ENCODE data around the gene ITPK1. TPM values are rescaled to one million over a fixed set of nuclear protein-coding genes. Genes with fewer than 3 reads are reported as not detected.

Gene ITPK1
- total and polyA plus RNA-seq, 5 donors from 2014 or later: 19.5 to 54.1 (median 22.1) TPM

- peaks cover 0 to 2% (median 0%) of the 10 kb centered on the region in 7 donors for H3K9me3 Mint-ChIP-seq
- no peak overlapping the region for H3K27ac Mint-ChIP-seq
- no peaks in the 10 kb centered on the region for H3K4me1 Mint-ChIP-seq
- Histone ChIP-seq H3K4me1 (ENCODE audit: control insufficient read depth, insufficient read depth, low read length, poor library complexity, severe bottlenecking) (no peaks in the 10 kb centered on the region), H3K27me3 (ENCODE audit: control insufficient read depth, insufficient read depth, low read length) (no peaks in the 10 kb centered on the region), H3K4me3 (ENCODE audit: low read depth, low read length) (no peak overlapping the region), H3K36me3 (ENCODE audit: control insufficient read depth, insufficient read depth, low read length) (no peaks in the 10 kb centered on the region), H3K27ac (ENCODE audit: insufficient read depth, low read length, poor library complexity, severe bottlenecking) (no peak overlapping the region), H3K9me3 (ENCODE audit: control insufficient read depth in 2 of 2, low read length in 2 of 2) (no peaks in the 10 kb centered on the region)
- peak overlapping the region in 1 of 4 donors; percentile 56 for H3K4me3 Mint-ChIP-seq
- peaks cover 13% of the 10 kb centered on the region for H3K27me3 Mint-ChIP-seq
- no peak for DNase-seq
- ATAC-seq (ENCODE audit: low read depth in 2 of 2): no peak
- no peaks in the 10 kb centered on the region for H3K36me3 Mint-ChIP-seq
Measured at GRCh38 chr14:93122826-93123225, 7.1 kb upstream of the ITPK1 start.

- Mint-ChIP-seq H3K9me3 (peaks cover 0 to 2% (median 0%) of the 10 kb centered on the region in 7 donors), H3K27ac (no peak overlapping the region), H3K4me1 (peaks cover 0 to 7% (median 0%) of the 10 kb centered on the region in 4 donors), H3K27me3 (peaks cover 20% of the 10 kb centered on the region), H3K36me3 (no peaks in the 10 kb centered on the region), H3K4me3 (peak overlapping the region in 2 of 4 donors; percentile 69)
- no peaks in the 10 kb centered on the region for H3K36me3 ChIP-seq (ENCODE audit: control insufficient read depth, insufficient read depth, low read length)
- no peaks in the 10 kb centered on the region for H3K9me3 ChIP-seq (ENCODE audit: control insufficient read depth in 2 of 2, low read length in 2 of 2)
- H3K27ac ChIP-seq (ENCODE audit: insufficient read depth, low read length, poor library complexity, severe bottlenecking): no peak overlapping the region
- H3K27me3 ChIP-seq (ENCODE audit: control insufficient read depth, insufficient read depth, low read length): no peaks in the 10 kb centered on the region
- H3K4me1 ChIP-seq (ENCODE audit: control insufficient read depth, insufficient read depth, low read length, poor library complexity, severe bottlenecking): peaks cover 5% of the 10 kb centered on the region
- ATAC-seq (ENCODE audit: low read depth in 2 of 2) (no peak), DNase-seq (no peak)
- no peak overlapping the region for H3K4me3 ChIP-seq (ENCODE audit: low read depth, low read length)
Measured at GRCh38 chr14:93121030-93121834, 5.5 kb upstream of the ITPK1 start.

- Mint-ChIP-seq H3K27me3 (peaks cover 15% of the 10 kb centered on the region), H3K27ac (no peak overlapping the region), H3K36me3 (no peaks in the 10 kb centered on the region), H3K4me1 (peaks cover 0 to 7% (median 0%) of the 10 kb centered on the region in 4 donors), H3K4me3 (peak overlapping the region in 1 of 4 donors; percentile 69), H3K9me3 (peaks cover 0 to 2% (median 0%) of the 10 kb centered on the region in 7 donors)
- Histone ChIP-seq H3K9me3 (ENCODE audit: control insufficient read depth in 2 of 2, low read length in 2 of 2) (no peaks in the 10 kb centered on the region), H3K36me3 (ENCODE audit: control insufficient read depth, insufficient read depth, low read length) (no peaks in the 10 kb centered on the region), H3K27me3 (ENCODE audit: control insufficient read depth, insufficient read depth, low read length) (no peaks in the 10 kb centered on the region), H3K4me1 (ENCODE audit: control insufficient read depth, insufficient read depth, low read length, poor library complexity, severe bottlenecking) (peaks cover 8% of the 10 kb centered on the region), H3K27ac (ENCODE audit: insufficient read depth, low read length, poor library complexity, severe bottlenecking) (no peak overlapping the region), H3K4me3 (ENCODE audit: low read depth, low read length) (no peak overlapping the region)
- ATAC-seq (ENCODE audit: low read depth in 2 of 2) (no peak), DNase-seq (no peak)
Measured at GRCh38 chr14:93120517-93120916, 4.8 kb upstream of the ITPK1 start.

GRCh38 chr14:93116676-93117200 lies 1.0 kb upstream of the ITPK1 start:
- DNase-seq: no peak
- H3K36me3 ChIP-seq (ENCODE audit: control insufficient read depth, insufficient read depth, low read length): no peaks in the 10 kb centered on the region
- H3K27ac Mint-ChIP-seq: peak overlapping the region in 1 of 3 donors; percentile 44

GRCh38 chr14:93115069-93115820 lies 480 bp downstream of the ITPK1 start:
- Mint-ChIP-seq H3K9me3 (peaks cover 0 to 2% (median 0%) of the 10 kb centered on the region in 7 donors), H3K27ac (peak overlapping the region in 1 of 3 donors; percentile 77), H3K27me3 (peaks cover 15% of the 10 kb centered on the region), H3K36me3 (peaks cover under 1% of the 10 kb centered on the region), H3K4me1 (peaks cover 8 to 35% (median 18%) of the 10 kb centered on the region in 4 donors), H3K4me3 (peak overlapping the region; percentile 83 to 94 (median 89))
- Histone ChIP-seq H3K9me3 (ENCODE audit: control insufficient read depth in 2 of 2, low read length in 2 of 2) (no peaks in the 10 kb centered on the region), H3K27ac (ENCODE audit: insufficient read depth, low read length, poor library complexity, severe bottlenecking) (peak overlapping the region; percentile 67), H3K27me3 (ENCODE audit: control insufficient read depth, insufficient read depth, low read length) (no peaks in the 10 kb centered on the region), H3K36me3 (ENCODE audit: control insufficient read depth, insufficient read depth, low read length) (no peaks in the 10 kb centered on the region), H3K4me3 (ENCODE audit: low read depth, low read length) (peak overlapping the region; percentile 55), H3K4me1 (ENCODE audit: control insufficient read depth, insufficient read depth, low read length, poor library complexity, severe bottlenecking) (peaks cover 37% of the 10 kb centered on the region)
- peak; percentile 78 to 89 (median 86) for DNase-seq
- peak; percentile 83 to 86 for ATAC-seq (ENCODE audit: low read depth in 2 of 2)

More at GRCh38 chr14:93116676-93117200, 1.0 kb upstream of the ITPK1 start:
- Histone ChIP-seq H3K9me3 (ENCODE audit: control insufficient read depth in 2 of 2, low read length in 2 of 2) (no peaks in the 10 kb centered on the region), H3K27me3 (ENCODE audit: control insufficient read depth, insufficient read depth, low read length) (no peaks in the 10 kb centered on the region), H3K4me3 (ENCODE audit: low read depth, low read length) (peak overlapping the region; percentile 62), H3K27ac (ENCODE audit: insufficient read depth, low read length, poor library complexity, severe bottlenecking) (peak overlapping the region; percentile 75), H3K4me1 (ENCODE audit: control insufficient read depth, insufficient read depth, low read length, poor library complexity, severe bottlenecking) (peaks cover 36% of the 10 kb centered on the region)
- Mint-ChIP-seq H3K9me3 (peaks cover 0 to 2% (median 0%) of the 10 kb centered on the region in 7 donors), H3K36me3 (no peaks in the 10 kb centered on the region), H3K4me1 (peaks cover 8 to 33% (median 18%) of the 10 kb centered on the region in 4 donors), H3K27me3 (peaks cover 15% of the 10 kb centered on the region), H3K4me3 (peak overlapping the region; percentile 79 to 85 (median 82))
- ATAC-seq (ENCODE audit: low read depth in 2 of 2): no peak

GRCh38 chr14:93114713-93115068 lies 1.0 kb downstream of the ITPK1 start:
- H3K4me1 ChIP-seq (ENCODE audit: control insufficient read depth, insufficient read depth, low read length, poor library complexity, severe bottlenecking): peaks cover 37% of the 10 kb centered on the region
- no peak for DNase-seq
- H3K27ac Mint-ChIP-seq: peak overlapping the region; percentile 55 to 77 (median 71)

GRCh38 chr14:93114068-93114710 lies 1.5 kb downstream of the ITPK1 start:
- Mint-ChIP-seq H3K36me3 (peaks cover 8% of the 10 kb centered on the region), H3K27ac (peak overlapping the region; percentile 55 to 77 (median 71)), H3K4me1 (peaks cover 8 to 38% (median 18%) of the 10 kb centered on the region in 4 donors), H3K9me3 (peaks cover 0 to under 1% (median 0%) of the 10 kb centered on the region in 7 donors), H3K4me3 (peak overlapping the region; percentile 83 to 94 (median 89)), H3K27me3 (peaks cover 10% of the 10 kb centered on the region)
- Histone ChIP-seq H3K27ac (ENCODE audit: insufficient read depth, low read length, poor library complexity, severe bottlenecking) (peak overlapping the region; percentile 63), H3K4me1 (ENCODE audit: control insufficient read depth, insufficient read depth, low read length, poor library complexity, severe bottlenecking) (peaks cover 37% of the 10 kb centered on the region), H3K36me3 (ENCODE audit: control insufficient read depth, insufficient read depth, low read length) (no peaks in the 10 kb centered on the region), H3K27me3 (ENCODE audit: control insufficient read depth, insufficient read depth, low read length) (no peaks in the 10 kb centered on the region), H3K4me3 (ENCODE audit: low read depth, low read length) (peak overlapping the region; percentile 70), H3K9me3 (ENCODE audit: control insufficient read depth in 2 of 2, low read length in 2 of 2) (no peaks in the 10 kb centered on the region)
- ATAC-seq (ENCODE audit: low read depth in 2 of 2) (no peak), DNase-seq (peak in 1 of 3 donors; percentile 13)

More at GRCh38 chr14:93114713-93115068, 1.0 kb downstream of the ITPK1 start:
- Histone ChIP-seq H3K36me3 (ENCODE audit: control insufficient read depth, insufficient read depth, low read length) (no peaks in the 10 kb centered on the region), H3K4me3 (ENCODE audit: low read depth, low read length) (peak overlapping the region; percentile 70), H3K27me3 (ENCODE audit: control insufficient read depth, insufficient read depth, low read length) (no peaks in the 10 kb centered on the region), H3K27ac (ENCODE audit: insufficient read depth, low read length, poor library complexity, severe bottlenecking) (peak overlapping the region; percentile 63), H3K9me3 (ENCODE audit: control insufficient read depth in 2 of 2, low read length in 2 of 2) (no peaks in the 10 kb centered on the region)
- peaks cover 8 to 37% (median 18%) of the 10 kb centered on the region in 4 donors for H3K4me1 Mint-ChIP-seq
- peak overlapping the region; percentile 83 to 94 (median 89) for H3K4me3 Mint-ChIP-seq
- peaks cover 13% of the 10 kb centered on the region for H3K27me3 Mint-ChIP-seq
- no peak for ATAC-seq (ENCODE audit: low read depth in 2 of 2)
- peaks cover 6% of the 10 kb centered on the region for H3K36me3 Mint-ChIP-seq
- peaks cover 0 to 2% (median 0%) of the 10 kb centered on the region in 7 donors for H3K9me3 Mint-ChIP-seq
